HL-60 (cell line): ENCODE measurements around the gene GADD45A.

Experiments
- CTCF ChIP-seq: IDR thresholded peaks from one replicate; pipeline ENCODE4 v1.5.1; 2011; ENCODE audit warnings: low read length, control low read depth, inconsistent platforms; ENCODE audit not compliant: insufficient read depth
- GABPA ChIP-seq: IDR thresholded peaks from 2 replicates; pipeline ENCODE4 v1.6.1; 2012; ENCODE audit warnings: low read depth
- POLR2AphosphoS5 ChIP-seq: IDR thresholded peaks from 2 replicates; pipeline ENCODE4 v1.6.1; 2012; ENCODE audit warnings: low read depth
- REST ChIP-seq: IDR thresholded peaks from 2 replicates; pipeline ENCODE4 v1.6.1; 2012; ENCODE audit warnings: low read depth; ENCODE audit not compliant: insufficient replicate concordance
- SPI1 ChIP-seq: IDR thresholded peaks from 2 replicates; pipeline ENCODE4 v1.6.1; 2012; ENCODE audit warnings: low read depth, mild to moderate bottlenecking, borderline replicate concordance

GRCh38 chr1:67662884-67663283, 22.1 kb upstream of the GADD45A start:
- no peak for TF ChIP-seq POLR2AphosphoS5
- no peak for TF ChIP-seq CTCF
- no peak for TF ChIP-seq REST
- no peak for TF ChIP-seq GABPA
- no peak for TF ChIP-seq SPI1
